Astrocyte (in vitro differentiated cells and primary cell): Measurements from ENCODE around the gene VAPA. TPM values are rescaled to one million over a fixed set of nuclear protein-coding genes. Genes with fewer than 3 reads are reported as not detected.

Source experiments
- DNase-seq: peaks from one replicate; pipeline ENCODE4 v3.0.0-alpha.2; 2010; ENCODE audit warnings: low read depth
- FAIRE-seq: peaks from 2 replicates; lab custom pipeline; 2011; peaks lifted over from hg19 to GRCh38; lab: Jason Lieb, UNC
- H2AFZ ChIP-seq: 2 replicates; pipeline ENCODE4 v1.6.0; 2012; ENCODE audit warnings: low read depth, low read length, inconsistent platforms
- H3K27ac ChIP-seq: 2 replicates; pipeline ENCODE4 v1.5.1; 2011; ENCODE audit warnings: low read depth, low read length, inconsistent platforms
- H3K27me3 ChIP-seq: 2 replicates; pipeline ENCODE4 v1.6.0; 2011; ENCODE audit warnings: low read length, inconsistent platforms; ENCODE audit not compliant: insufficient read depth
- H3K36me3 ChIP-seq: 2 replicates; pipeline ENCODE4 v1.5.1; 2011; ENCODE audit warnings: low read length, inconsistent platforms; ENCODE audit not compliant: insufficient read depth
- H3K4me1 ChIP-seq: 2 replicates; pipeline ENCODE4 v1.5.1; 2011; ENCODE audit warnings: low read length, inconsistent platforms; ENCODE audit not compliant: insufficient read depth
- H3K4me2 ChIP-seq: 2 replicates; pipeline ENCODE4 v1.6.0; 2012; ENCODE audit warnings: low read length, inconsistent platforms
- H3K4me3 ChIP-seq: 2 replicates; pipeline ENCODE4 v1.5.1; 2011; ENCODE audit warnings: low read depth, mild to moderate bottlenecking, low read length, inconsistent platforms; ENCODE audit not compliant: insufficient read depth
- H3K79me2 ChIP-seq: 2 replicates; pipeline ENCODE4 v1.6.0; 2012; ENCODE audit warnings: mild to moderate bottlenecking, low read length, inconsistent platforms; ENCODE audit not compliant: insufficient read depth
- H3K9ac ChIP-seq: 2 replicates; pipeline ENCODE4 v1.6.0; 2012; ENCODE audit warnings: mild to moderate bottlenecking, low read length, inconsistent platforms
- H3K9me3 ChIP-seq: 2 replicates; pipeline ENCODE4 v1.5.1; 2012; ENCODE audit warnings: low read depth, mild to moderate bottlenecking, low read length, inconsistent platforms; ENCODE audit not compliant: insufficient read depth
- H4K20me1 ChIP-seq: 2 replicates; pipeline ENCODE4 v1.6.0; 2012; ENCODE audit warnings: low read length, inconsistent platforms; ENCODE audit not compliant: insufficient read depth
- H3K27ac Mint-ChIP-seq: one replicate; pipeline ENCODE4 v1.8.0; 2021; ENCODE audit warnings: mild to moderate bottlenecking, mixed read lengths; ENCODE audit not compliant: unreplicated experiment
- H3K27me3 Mint-ChIP-seq: one replicate; pipeline ENCODE4 v1.8.0; 2021; ENCODE audit warnings: low read depth, mixed read lengths; ENCODE audit not compliant: unreplicated experiment
- H3K36me3 Mint-ChIP-seq: one replicate; pipeline ENCODE4 v1.8.0; 2021; ENCODE audit warnings: low read depth, mixed read lengths; ENCODE audit not compliant: unreplicated experiment
- H3K4me1 Mint-ChIP-seq: one replicate; pipeline ENCODE4 v1.8.0; 2021; ENCODE audit warnings: low read depth, mixed read lengths; ENCODE audit not compliant: unreplicated experiment
- H3K4me3 Mint-ChIP-seq: one replicate; pipeline ENCODE4 v1.8.0; 2021; ENCODE audit warnings: mild to moderate bottlenecking, moderate library complexity, mixed read lengths; ENCODE audit not compliant: unreplicated experiment
- H3K9me3 Mint-ChIP-seq: one replicate; pipeline ENCODE4 v1.8.0; 2021; ENCODE audit warnings: mild to moderate bottlenecking, mixed read lengths; ENCODE audit not compliant: unreplicated experiment
- CTCF ChIP-seq: IDR thresholded peaks from 2 replicates; pipeline ENCODE4 v1.5.1; 2011; ENCODE audit warnings: low read depth, mild to moderate bottlenecking, inconsistent platforms, low read length, moderate library complexity; ENCODE audit not compliant: insufficient read depth
- EZH2 ChIP-seq: IDR thresholded peaks from 2 replicates; pipeline ENCODE4 v1.6.1; 2012; ENCODE audit warnings: mild to moderate bottlenecking, low read length, inconsistent platforms; ENCODE audit not compliant: insufficient read depth
- total RNA-seq: library from RNA; stranded (reverse); gene quantifications from 2 replicates; pipeline ENCODE4 v1.2.1, GENCODE V29; 2021

VAPA gene
- total RNA-seq, 1 donor from 2014 or later: 181 TPM

- H3K4me1 Mint-ChIP-seq: peaks cover 1% of the 10 kb centered on the region
- Histone ChIP-seq H3K9me3 (no peaks in the 10 kb centered on the region), H2AFZ (no peak overlapping the region), H3K27me3 (no peaks in the 10 kb centered on the region), H3K4me2 (no peak overlapping the region), H3K79me2 (no peaks in the 10 kb centered on the region), H4K20me1 (no peaks in the 10 kb centered on the region), H3K4me3 (no peak overlapping the region), H3K27ac (no peak overlapping the region), H3K9ac (no peak overlapping the region), H3K4me1 (no peaks in the 10 kb centered on the region), H3K36me3 (no peaks in the 10 kb centered on the region)
- no peak overlapping the region for H3K4me3 Mint-ChIP-seq
- FAIRE-seq: no peak
- H3K27me3 Mint-ChIP-seq: no peaks in the 10 kb centered on the region
- no peak for DNase-seq
- no peak overlapping the region for H3K27ac Mint-ChIP-seq
- H3K9me3 Mint-ChIP-seq: no peaks in the 10 kb centered on the region
- H3K36me3 Mint-ChIP-seq: no peaks in the 10 kb centered on the region
- TF ChIP-seq EZH2 (no peak), CTCF (no peak)
Observed at GRCh38 chr18:9905401-9905922, 8.4 kb upstream of the VAPA start.

GRCh38 chr18:9906481-9906880, 7.3 kb upstream of the VAPA start:
- H3K27ac ChIP-seq: no peak overlapping the region
- no peak for DNase-seq
- no peak for FAIRE-seq
- no peak overlapping the region for H3K4me3 Mint-ChIP-seq
- no peaks in the 10 kb centered on the region for H4K20me1 ChIP-seq
- no peaks in the 10 kb centered on the region for H3K36me3 ChIP-seq
- H3K9me3 Mint-ChIP-seq: no peaks in the 10 kb centered on the region
- H3K4me1 Mint-ChIP-seq: no peaks in the 10 kb centered on the region
- no peaks in the 10 kb centered on the region for H3K36me3 Mint-ChIP-seq
- H2AFZ ChIP-seq: no peak overlapping the region
- H3K4me2 ChIP-seq: no peak overlapping the region
- H3K9me3 ChIP-seq: no peaks in the 10 kb centered on the region
- H3K27ac Mint-ChIP-seq: no peak overlapping the region
- no peaks in the 10 kb centered on the region for H3K27me3 Mint-ChIP-seq
- H3K9ac ChIP-seq: no peak overlapping the region
- no peaks in the 10 kb centered on the region for H3K79me2 ChIP-seq
- no peaks in the 10 kb centered on the region for H3K27me3 ChIP-seq
- TF ChIP-seq CTCF (no peak), EZH2 (no peak)
- no peak overlapping the region for H3K4me3 ChIP-seq
- H3K4me1 ChIP-seq: no peaks in the 10 kb centered on the region

- Histone ChIP-seq H3K9me3 (no peaks in the 10 kb centered on the region), H2AFZ (no peak overlapping the region), H3K79me2 (no peaks in the 10 kb centered on the region), H4K20me1 (no peaks in the 10 kb centered on the region), H3K9ac (no peak overlapping the region), H3K4me3 (no peak overlapping the region), H3K27me3 (no peaks in the 10 kb centered on the region), H3K27ac (no peak overlapping the region), H3K36me3 (no peaks in the 10 kb centered on the region), H3K4me1 (peaks cover under 1% of the 10 kb centered on the region), H3K4me2 (no peak overlapping the region)
- Mint-ChIP-seq H3K36me3 (no peaks in the 10 kb centered on the region), H3K4me1 (no peaks in the 10 kb centered on the region), H3K4me3 (no peak overlapping the region), H3K27me3 (no peaks in the 10 kb centered on the region), H3K27ac (no peak overlapping the region), H3K9me3 (no peaks in the 10 kb centered on the region)
- FAIRE-seq (no peak), DNase-seq (no peak)
- TF ChIP-seq CTCF: no peak
- TF ChIP-seq EZH2: no peak
Observed at GRCh38 chr18:9907867-9908266, 5.9 kb upstream of the VAPA start.
